Astrocyte of the hippocampus (primary cell): ENCODE measurements around the gene EPB41L4A.
A peak's percentile ranks its signal among the peaks of the same experiment; 100 is the strongest.
"Not testable (repeated sequence)": the region's sequence is repeated elsewhere in the genome, so short reads cannot be mapped to it uniquely, and the experiment has no call there.

Source experiments
- DNase-seq: peaks from one replicate; pipeline ENCODE4 v3.0.0; 2011; ENCODE audit warnings: low read depth, low spot score

EPB41L4A gene

GRCh38 chr5:112419164-112419985 lies at the start of gene EPB41L4A:
EPB41L4A (minus strand) TSS chr5:112419277; CDS start chr5:112419039, 238 bp downstream.
- peak; percentile 74 for DNase-seq

- no peak for DNase-seq
Observed at GRCh38 chr5:112467485-112467884, 48.4 kb upstream of the EPB41L4A start.

- not testable (repeated sequence) for DNase-seq
Observed at GRCh38 chr5:112466261-112466660, 47.2 kb upstream of the EPB41L4A start.

GRCh38 chr5:112447187-112447760 lies 28.2 kb upstream of the EPB41L4A start:
- not testable (repeated sequence) for DNase-seq

- DNase-seq, result no peak
Observed at GRCh38 chr5:112445626-112446350, 26.7 kb upstream of the EPB41L4A start.

- not testable (repeated sequence) for DNase-seq
Observed at GRCh38 chr5:112443932-112444331, 24.9 kb upstream of the EPB41L4A start.

- no peak for DNase-seq
Observed at GRCh38 chr5:112440031-112440430, 21.0 kb upstream of the EPB41L4A start.

- DNase-seq, result no peak
Observed at GRCh38 chr5:112436144-112436543, 17.1 kb upstream of the EPB41L4A start.

- no peak for DNase-seq
Observed at GRCh38 chr5:112434641-112435040, 15.6 kb upstream of the EPB41L4A start.

- not testable (repeated sequence) for DNase-seq
Observed at GRCh38 chr5:112426202-112426601, 7.1 kb upstream of the EPB41L4A start.

GRCh38 chr5:112419986-112420864 lies 1.1 kb upstream of the EPB41L4A start:
- DNase-seq, result peak; percentile 91

- DNase-seq, result peak; percentile 53
Observed at GRCh38 chr5:112418659-112419163, 366 bp downstream of the EPB41L4A start.

GRCh38 chr5:112417931-112418658 lies 982 bp downstream of the EPB41L4A start:
- DNase-seq, result peak; percentile 41

GRCh38 chr5:112415552-112415951 lies 3.5 kb downstream of the EPB41L4A start:
- no peak for DNase-seq

- no peak for DNase-seq
Observed at GRCh38 chr5:112413611-112414010, 5.5 kb downstream of the EPB41L4A start.

- no peak for DNase-seq
Observed at GRCh38 chr5:112412346-112412745, 6.7 kb downstream of the EPB41L4A start.

- DNase-seq, result no peak
Observed at GRCh38 chr5:112411903-112412302, 7.2 kb downstream of the EPB41L4A start.

GRCh38 chr5:112407666-112408065 lies 11.4 kb downstream of the EPB41L4A start:
- DNase-seq, result no peak

- DNase-seq, result no peak
Observed at GRCh38 chr5:112407240-112407639, 11.8 kb downstream of the EPB41L4A start.

- DNase-seq, result no peak
Observed at GRCh38 chr5:112403069-112403468, 16.0 kb downstream of the EPB41L4A start.
